ENCODE results near the gene ACBD6.

DNA sequence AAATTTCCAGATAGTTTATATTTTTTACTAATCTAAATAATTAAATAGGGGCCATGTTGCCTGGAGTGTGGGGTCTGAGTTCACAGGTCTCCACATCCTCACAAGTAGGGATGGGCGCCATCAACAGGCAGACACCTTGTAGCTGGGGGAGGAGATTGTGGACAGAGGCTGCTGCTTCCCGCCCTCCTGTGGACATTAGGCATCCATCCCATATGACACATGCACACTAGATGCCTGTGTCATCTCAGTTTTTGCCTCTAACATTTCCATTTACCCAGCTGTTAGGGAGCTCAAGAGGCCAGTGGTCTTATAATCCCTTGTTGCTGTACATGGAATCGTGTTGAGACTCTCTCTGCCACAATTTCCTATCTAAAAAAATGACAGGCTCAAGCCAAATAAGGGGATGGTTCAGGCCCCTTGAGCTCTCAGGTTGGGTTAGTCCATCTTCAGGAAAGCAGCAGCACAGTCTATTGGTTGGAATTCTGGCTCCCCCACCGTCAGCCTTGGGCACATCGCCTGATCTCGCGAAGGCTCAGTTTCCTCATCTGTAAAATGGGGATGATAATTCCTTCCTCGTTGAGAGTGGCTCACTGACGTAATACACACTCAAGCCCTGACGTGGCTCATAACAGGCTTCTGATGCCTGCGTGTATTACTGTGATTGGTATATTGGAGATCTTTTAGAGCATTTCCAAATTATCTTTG, 258.7 kb downstream of the ACBD6 start:
- TF ChIP-seq ZNF792 (tag by site-specific recombination; IDR thresholded peaks at IDR 0.05) (no peak), ZNF558 (tag by site-specific recombination; IDR thresholded peaks at IDR 0.05) (no peak), ZNF549 (tag by site-specific recombination; IDR thresholded peaks at IDR 0.05) (no peak)
- TF ChIP-seq, protein P1, sequence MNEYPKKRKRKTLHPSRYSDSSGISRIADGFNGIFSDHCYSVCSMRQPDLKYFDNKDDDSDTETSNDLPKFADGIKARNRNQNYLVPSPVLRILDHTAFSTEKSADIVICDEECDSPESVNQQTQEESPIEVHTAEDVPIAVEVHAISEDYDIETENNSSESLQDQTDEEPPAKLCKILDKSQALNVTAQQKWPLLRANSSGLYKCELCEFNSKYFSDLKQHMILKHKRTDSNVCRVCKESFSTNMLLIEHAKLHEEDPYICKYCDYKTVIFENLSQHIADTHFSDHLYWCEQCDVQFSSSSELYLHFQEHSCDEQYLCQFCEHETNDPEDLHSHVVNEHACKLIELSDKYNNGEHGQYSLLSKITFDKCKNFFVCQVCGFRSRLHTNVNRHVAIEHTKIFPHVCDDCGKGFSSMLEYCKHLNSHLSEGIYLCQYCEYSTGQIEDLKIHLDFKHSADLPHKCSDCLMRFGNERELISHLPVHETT (tag by site-specific recombination; IDR thresholded peaks at IDR 0.05): no peak

Measured in HEK293 (cell line).